Ishikawa (cell line): ENCODE data around the gene TMEM225B.

ENCODE experiments used
- CEBPB ChIP-seq: IDR thresholded peaks from 2 replicates; pipeline ENCODE4 v1.6.1; 2012
- CREB1 ChIP-seq: IDR thresholded peaks from 2 replicates; pipeline ENCODE4 v1.6.1; 2012; ENCODE audit warnings: low read depth
- EGR1 ChIP-seq: IDR thresholded peaks from 2 replicates; pipeline ENCODE4 v1.6.1; 2012
- TEAD4 ChIP-seq: IDR thresholded peaks from 2 replicates; pipeline ENCODE4 v1.6.1; 2012
- YY1 ChIP-seq: IDR thresholded peaks from 2 replicates; pipeline ENCODE4 v1.6.1; 2012; ENCODE audit warnings: low read depth
- ZBTB7A ChIP-seq: IDR thresholded peaks from 2 replicates; pipeline ENCODE4 v1.6.1; 2012; ENCODE audit warnings: low read depth
- TF ChIP-seq, protein P1 (sequence below): IDR thresholded peaks from 2 replicates; pipeline ENCODE4 v1.6.1; 2012

DNA sequence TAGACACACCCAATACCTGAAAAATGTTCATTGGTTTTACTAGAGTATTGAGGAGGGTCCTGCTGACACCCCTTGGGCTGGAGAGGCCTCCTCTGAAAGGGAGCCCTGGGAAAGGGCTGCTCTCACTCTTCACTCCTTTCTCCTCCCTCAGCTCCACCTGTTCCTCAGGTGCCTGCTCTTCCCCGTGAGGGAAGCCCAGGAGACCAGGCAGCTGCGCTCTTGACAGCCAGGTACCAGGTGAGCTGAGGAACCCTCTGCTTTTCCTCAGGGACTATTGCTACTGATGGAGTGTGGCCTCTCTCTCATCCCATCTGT is 36.4 kb upstream of the TMEM225B start:
- TF ChIP-seq EGR1 (no peak), CREB1 (no peak), ZBTB7A (no peak), TEAD4 (no peak), YY1 (no peak), CEBPB (no peak)
- TF ChIP-seq, protein P1, sequence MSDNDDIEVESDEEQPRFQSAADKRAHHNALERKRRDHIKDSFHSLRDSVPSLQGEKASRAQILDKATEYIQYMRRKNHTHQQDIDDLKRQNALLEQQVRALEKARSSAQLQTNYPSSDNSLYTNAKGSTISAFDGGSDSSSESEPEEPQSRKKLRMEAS, result no peak
